K562 (cell line): ENCODE measurements around the gene XRCC5. TPM values are rescaled to one million over a fixed set of nuclear protein-coding genes. Genes with fewer than 3 reads are reported as not detected.

Experiments
- NUFIP1 ChIP-seq: fragments of 450-650 bp; IDR thresholded peaks from 2 replicates; pipeline ENCODE4 v1.6.1; 2018; ENCODE audit not compliant: partially characterized antibody
- PYGO2 ChIP-seq: fragments of 450-650 bp; IDR thresholded peaks from 2 replicates; pipeline ENCODE4 v1.6.1; 2016; ENCODE audit warnings: mild to moderate bottlenecking, missing genetic modification characterization, moderate library complexity, missing compliant biosample characterization
- polyA plus RNA-seq, 8 experiments: library from polyadenylated mRNA; depleted of rRNA in 4 of 8; stranded (reverse) in 5 of 8; unstranded in 3 of 8; fragments of >200 nt; fragmentation: Nextera tagmentation in 2 of 8; fragmentation: Illumina TruSeq in 1 of 8; extraction: Ambion mirVana in 2 of 8; extraction: Trizol in 1 of 8; gene quantifications; 2 replicates each; pipeline versions ENCODE4 v1.2.1 to v1.2.3, GENCODE V29; 2011 to 2014; ENCODE audit warnings: inconsistent platforms in 1 of 8, missing spikeins in 1 of 8
- total RNA-seq, 7 experiments: library from RNA; depleted of rRNA in 6 of 7; stranded (reverse); fragments of >200 nt in 6 of 7; fragmentation: Illumina TruSeq in 2 of 7; extraction: Trizol in 2 of 7; gene quantifications; 2 replicates each; pipeline versions ENCODE4 v1.2.1 to v1.2.3, GENCODE V29; 2011 to 2021; ENCODE audit warnings: low replicate concordance in 1 of 7
- TF ChIP-seq, protein P1 (sequence below): sonication (generic); formaldehyde crosslinking; IDR thresholded peaks from 2 replicates; pipeline ENCODE4 v1.8.1; 2023; ENCODE audit warnings: missing genetic modification reagents, mild to moderate bottlenecking, borderline replicate concordance
- TF ChIP-seq, protein P2 (sequence below): IDR thresholded peaks from 3 replicates; pipeline ENCODE4 v1.6.1; 2011; ENCODE audit warnings: borderline replicate concordance, mild to moderate bottlenecking, moderate library complexity; ENCODE audit not compliant: insufficient read length; ENCODE audit errors: extremely low read depth

XRCC5 gene
- total and polyA plus RNA-seq, 9 of the 15 experiments (the other 6 are each of a cell fraction or from before 2014, with no cell fraction given), result 168 to 551 (median 297) TPM

DNA sequence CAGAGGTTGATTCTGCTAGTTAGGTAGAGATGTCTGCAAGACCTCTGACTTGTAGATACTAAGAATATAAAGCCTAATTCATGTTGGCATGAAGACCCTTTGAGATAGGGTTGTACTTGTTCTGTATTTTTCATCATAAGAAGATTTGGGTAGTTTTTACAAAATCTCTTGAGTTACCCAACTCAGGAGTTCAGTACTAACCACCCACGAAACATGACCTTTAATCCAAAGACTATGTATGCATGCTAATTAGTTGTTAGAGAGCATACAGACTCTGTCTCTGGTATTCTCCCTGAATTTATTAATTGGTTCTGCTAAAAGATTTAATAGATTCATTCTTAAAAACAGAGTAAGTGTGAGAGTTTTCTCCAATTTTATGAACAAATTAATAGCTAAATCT, 44.5 kb upstream of the XRCC5 start (continued):
- TF ChIP-seq, protein P1, sequence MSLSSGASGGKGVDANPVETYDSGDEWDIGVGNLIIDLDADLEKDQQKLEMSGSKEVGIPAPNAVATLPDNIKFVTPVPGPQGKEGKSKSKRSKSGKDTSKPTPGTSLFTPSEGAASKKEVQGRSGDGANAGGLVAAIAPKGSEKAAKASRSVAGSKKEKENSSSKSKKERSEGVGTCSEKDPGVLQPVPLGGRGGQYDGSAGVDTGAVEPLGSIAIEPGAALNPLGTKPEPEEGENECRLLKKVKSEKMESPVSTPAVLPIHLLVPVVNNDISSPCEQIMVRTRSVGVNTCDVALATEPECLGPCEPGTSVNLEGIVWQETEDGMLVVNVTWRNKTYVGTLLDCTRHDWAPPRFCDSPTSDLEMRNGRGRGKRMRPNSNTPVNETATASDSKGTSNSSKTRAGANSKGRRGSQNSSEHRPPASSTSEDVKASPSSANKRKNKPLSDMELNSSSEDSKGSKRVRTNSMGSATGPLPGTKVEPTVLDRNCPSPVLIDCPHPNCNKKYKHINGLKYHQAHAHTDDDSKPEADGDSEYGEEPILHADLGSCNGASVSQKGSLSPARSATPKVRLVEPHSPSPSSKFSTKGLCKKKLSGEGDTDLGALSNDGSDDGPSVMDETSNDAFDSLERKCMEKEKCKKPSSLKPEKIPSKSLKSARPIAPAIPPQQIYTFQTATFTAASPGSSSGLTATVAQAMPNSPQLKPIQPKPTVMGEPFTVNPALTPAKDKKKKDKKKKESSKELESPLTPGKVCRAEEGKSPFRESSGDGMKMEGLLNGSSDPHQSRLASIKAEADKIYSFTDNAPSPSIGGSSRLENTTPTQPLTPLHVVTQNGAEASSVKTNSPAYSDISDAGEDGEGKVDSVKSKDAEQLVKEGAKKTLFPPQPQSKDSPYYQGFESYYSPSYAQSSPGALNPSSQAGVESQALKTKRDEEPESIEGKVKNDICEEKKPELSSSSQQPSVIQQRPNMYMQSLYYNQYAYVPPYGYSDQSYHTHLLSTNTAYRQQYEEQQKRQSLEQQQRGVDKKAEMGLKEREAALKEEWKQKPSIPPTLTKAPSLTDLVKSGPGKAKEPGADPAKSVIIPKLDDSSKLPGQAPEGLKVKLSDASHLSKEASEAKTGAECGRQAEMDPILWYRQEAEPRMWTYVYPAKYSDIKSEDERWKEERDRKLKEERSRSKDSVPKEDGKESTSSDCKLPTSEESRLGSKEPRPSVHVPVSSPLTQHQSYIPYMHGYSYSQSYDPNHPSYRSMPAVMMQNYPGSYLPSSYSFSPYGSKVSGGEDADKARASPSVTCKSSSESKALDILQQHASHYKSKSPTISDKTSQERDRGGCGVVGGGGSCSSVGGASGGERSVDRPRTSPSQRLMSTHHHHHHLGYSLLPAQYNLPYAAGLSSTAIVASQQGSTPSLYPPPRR, result no peak
- TF ChIP-seq PYGO2 (tag), result no peak
- TF ChIP-seq, protein P2, sequence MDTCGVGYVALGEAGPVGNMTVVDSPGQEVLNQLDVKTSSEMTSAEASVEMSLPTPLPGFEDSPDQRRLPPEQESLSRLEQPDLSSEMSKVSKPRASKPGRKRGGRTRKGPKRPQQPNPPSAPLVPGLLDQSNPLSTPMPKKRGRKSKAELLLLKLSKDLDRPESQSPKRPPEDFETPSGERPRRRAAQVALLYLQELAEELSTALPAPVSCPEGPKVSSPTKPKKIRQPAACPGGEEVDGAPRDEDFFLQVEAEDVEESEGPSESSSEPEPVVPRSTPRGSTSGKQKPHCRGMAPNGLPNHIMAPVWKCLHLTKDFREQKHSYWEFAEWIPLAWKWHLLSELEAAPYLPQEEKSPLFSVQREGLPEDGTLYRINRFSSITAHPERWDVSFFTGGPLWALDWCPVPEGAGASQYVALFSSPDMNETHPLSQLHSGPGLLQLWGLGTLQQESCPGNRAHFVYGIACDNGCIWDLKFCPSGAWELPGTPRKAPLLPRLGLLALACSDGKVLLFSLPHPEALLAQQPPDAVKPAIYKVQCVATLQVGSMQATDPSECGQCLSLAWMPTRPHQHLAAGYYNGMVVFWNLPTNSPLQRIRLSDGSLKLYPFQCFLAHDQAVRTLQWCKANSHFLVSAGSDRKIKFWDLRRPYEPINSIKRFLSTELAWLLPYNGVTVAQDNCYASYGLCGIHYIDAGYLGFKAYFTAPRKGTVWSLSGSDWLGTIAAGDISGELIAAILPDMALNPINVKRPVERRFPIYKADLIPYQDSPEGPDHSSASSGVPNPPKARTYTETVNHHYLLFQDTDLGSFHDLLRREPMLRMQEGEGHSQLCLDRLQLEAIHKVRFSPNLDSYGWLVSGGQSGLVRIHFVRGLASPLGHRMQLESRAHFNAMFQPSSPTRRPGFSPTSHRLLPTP, result no peak
- TF ChIP-seq NUFIP1, result no peak
